Panc1 (cell line): ENCODE data around the gene FAM83E. TPM values are rescaled to one million over a fixed set of nuclear protein-coding genes. Genes with fewer than 3 reads are reported as not detected.
A peak's percentile ranks its signal among the peaks of the same experiment; 100 is the strongest.

ENCODE experiments used
- ATAC-seq: fragments of 200-7000 bp; cut with Tn5 transposase; 2 replicates; pipeline ENCODE4 v1.9.1; 2020; ENCODE audit warnings: mild to moderate bottlenecking, moderate library complexity
- BruUV-seq: library from RNA; stranded (reverse); fragments of 400-500 nt; replicated peaks from 2 replicates; lab custom pipeline; 2021; lab: Mats Ljungman, UMichigan
- CTCF ChIA-PET: fragments of 300-600 bp; sonication (Branson Sonifier 250); formaldehyde crosslinking; loops from one replicate; lab custom pipeline; 2022; ENCODE audit warnings: antibody characterized with exemption; lab: Charles Lee
- POLR2A ChIA-PET: fragments of 300-600 bp; sonication (Branson Sonifier 250); formaldehyde crosslinking; loops from one replicate; lab custom pipeline; 2022; ENCODE audit warnings: antibody characterized with exemption; lab: Charles Lee
- DNase-seq: peaks from one replicate; pipeline ENCODE4 v3.0.0-alpha.2; 2010; ENCODE audit warnings: low read depth, low spot score
- H3K27ac ChIP-seq: 2 replicates; pipeline ENCODE4 v1.5.1; 2011; ENCODE audit warnings: mild to moderate bottlenecking, low read length, inconsistent platforms
- H3K27me3 ChIP-seq: fragments of 200-500 bp; sonication (Bioruptor generic); 2 replicates; pipeline ENCODE4 v1.6.0; 2014; ENCODE audit warnings: low read length, inconsistent platforms; ENCODE audit not compliant: control insufficient read depth, insufficient read depth
- H3K36me3 ChIP-seq: fragments of 200-500 bp; sonication (Bioruptor generic); 2 replicates; pipeline ENCODE4 v1.5.1; 2014; ENCODE audit warnings: inconsistent platforms, mild to moderate bottlenecking, low read length, moderate library complexity; ENCODE audit not compliant: control insufficient read depth, insufficient read depth
- H3K4me1 ChIP-seq: 2 replicates; pipeline ENCODE4 v1.5.1; 2011; ENCODE audit warnings: inconsistent platforms, mild to moderate bottlenecking, low read length, moderate library complexity; ENCODE audit not compliant: control insufficient read depth, insufficient read depth
- H3K4me3 ChIP-seq, 2 experiments: 2 replicates each; pipeline ENCODE4 v1.5.1; 2011 to 2012; ENCODE audit warnings: low read depth in 2 of 2, low read length in 2 of 2, mild to moderate bottlenecking in 2 of 2, inconsistent platforms in 1 of 2, moderate library complexity in 1 of 2
- H3K9me3 ChIP-seq: fragments of 200-500 bp; sonication (Bioruptor generic); 2 replicates; pipeline ENCODE4 v1.5.1; 2014; ENCODE audit warnings: low read depth, mild to moderate bottlenecking, inconsistent platforms, low read length, moderate library complexity; ENCODE audit not compliant: control insufficient read depth, insufficient read depth
- CTCF ChIP-seq: fragments of 450-650 bp; IDR thresholded peaks from 2 replicates; pipeline ENCODE4 v1.5.1; 2017; ENCODE audit warnings: mild to moderate bottlenecking
- POLR2AphosphoS5 ChIP-seq: IDR thresholded peaks from 2 replicates; pipeline ENCODE4 v1.6.1; 2012; ENCODE audit warnings: mild to moderate bottlenecking, low read depth, low read length, moderate library complexity
- REST ChIP-seq, 2 experiments: IDR thresholded peaks; 2 replicates each; pipeline ENCODE4 v1.6.1; 2011 to 2012; ENCODE audit warnings: low read depth in 2 of 2, control low read depth in 1 of 2, low read length in 1 of 2, mild to moderate bottlenecking in 1 of 2, moderate library complexity in 1 of 2; ENCODE audit not compliant: insufficient read depth in 1 of 2
- SIN3A ChIP-seq: IDR thresholded peaks from 2 replicates; pipeline ENCODE4 v1.6.1; 2012; ENCODE audit warnings: low read depth, mild to moderate bottlenecking, low read length, moderate library complexity, borderline replicate concordance; ENCODE audit not compliant: insufficient read depth
- TCF7L2 ChIP-seq: IDR thresholded peaks from 2 replicates; pipeline ENCODE4 v1.6.1; 2011; ENCODE audit warnings: mild to moderate bottlenecking, low read depth, low read length, inconsistent platforms
- in situ Hi-C: cut with HindIII; loops from 2 replicates; pipeline ENCODE4 v1.10.0; 2016; ENCODE audit warnings: low sequenced_read_pairs, low pct_unique_long_range_greater_than_20kb
- intact Hi-C: fragments of 100-400 bp; cut with micrococcal nuclease; formaldehyde crosslinking; loops from one replicate; pipeline ENCODE4 v1.10.0; 2022; ENCODE audit not compliant: unreplicated experiment
- total RNA-seq: library from RNA; stranded (reverse); gene quantifications from one replicate; pipeline ENCODE4 v1.2.1, GENCODE V29; 2021; ENCODE audit not compliant: unreplicated experiment

The FAM83E gene
- total RNA-seq, 1 experiment from 2014 or later, result 1.0 TPM

GRCh38 chr19:48615231-48616040 lies 560 bp upstream of the FAM83E start:
- no peaks in the 10 kb centered on the region for H3K9me3 ChIP-seq
- POLR2A ChIA-PET, result interaction anchor here (0.6 kb wide), 1 partner anchor 398 kb away, joined by 3 read pairs; no protein-coding TSS in a partner anchor
- DNase-seq (no peak), ATAC-seq (no peak)
- in situ Hi-C loops (no loop called here), intact Hi-C loops (no loop called here)
- BruUV-seq, result no TSS peak
- CTCF ChIA-PET, result no interaction called here
- peaks cover 11% of the 10 kb centered on the region for H3K36me3 ChIP-seq
- H3K4me1 ChIP-seq, result peaks cover 35% of the 10 kb centered on the region
- H3K27ac ChIP-seq, result no peak overlapping the region; the same call in 1 of the 2 replicates
- no peaks in the 10 kb centered on the region for H3K27me3 ChIP-seq
- no peak overlapping the region for H3K4me3 ChIP-seq
- TF ChIP-seq TCF7L2, result no peak
- no peak for TF ChIP-seq SIN3A
- TF ChIP-seq POLR2AphosphoS5, result no peak
- TF ChIP-seq REST (IDR thresholded peaks at IDR 0.05; ENCODE audit: insufficient read depth in 1 of 2, low read depth in 2 of 2, low read length in 1 of 2), result no peak
- no peak for TF ChIP-seq CTCF

GRCh38 chr19:48613852-48614435 lies 932 bp downstream of the FAM83E start:
- Histone ChIP-seq H3K9me3 (no peaks in the 10 kb centered on the region), H3K4me3 (no peak overlapping the region), H3K27ac (0 out of 2 replicates have a peak overlapping the region, but pooled peaks have one; percentile 23), H3K36me3 (peaks cover 11% of the 10 kb centered on the region), H3K4me1 (peaks cover 38% of the 10 kb centered on the region), H3K27me3 (no peaks in the 10 kb centered on the region)
- BruUV-seq, result no TSS peak
- ChIA-PET POLR2A (no interaction called here), CTCF (no interaction called here)
- in situ Hi-C loops, result no loop called here
- DNase-seq (no peak), ATAC-seq (peak; percentile 17; the same call in 1 of the 2 replicates)
- intact Hi-C loops, result no loop called here
- TF ChIP-seq TCF7L2 (no peak), REST (IDR thresholded peaks at IDR 0.05; ENCODE audit: insufficient read depth in 1 of 2, low read depth in 2 of 2, low read length in 1 of 2) (no peak), CTCF (no peak), POLR2AphosphoS5 (no peak), SIN3A (no peak)
